Measurements from ENCODE around the gene ZNF667.

- TF ChIP-seq TAF1 (IDR thresholded peaks at IDR 0.05; ENCODE audit: borderline replicate concordance, low read depth, low read length) (no peak), POLR2AphosphoS5 (IDR thresholded peaks at IDR 0.05; ENCODE audit: low read depth, low read length) (no peak)
These were observed 76.7 kb downstream of the ZNF667 start for GRCh38 chr19:56400485-56400884.

Data from GM12892 (cell line).